KMS-11 (cell line): ENCODE data around the gene JMJD1C.

Experiments used
- H2AFZ ChIP-seq: fragments of 200-600 bp; sonication (generic); 2 replicates; pipeline ENCODE4 v1.6.1; 2016; ENCODE audit warnings: antibody characterized with exemption, mixed run types, low read depth
- H3K27ac ChIP-seq: fragments of 200-600 bp; sonication (generic); 2 replicates; pipeline ENCODE4 v1.6.1; 2016; ENCODE audit warnings: mild to moderate bottlenecking, mixed run types
- H3K27me3 ChIP-seq: fragments of 200-600 bp; sonication (generic); 2 replicates; pipeline ENCODE4 v1.6.1; 2017; ENCODE audit warnings: mild to moderate bottlenecking, low read depth, mixed run types, moderate library complexity; ENCODE audit not compliant: insufficient read depth
- H3K36me3 ChIP-seq: fragments of 200-600 bp; sonication (generic); 2 replicates; pipeline ENCODE4 v1.6.1; 2017; ENCODE audit warnings: mild to moderate bottlenecking, mixed run types; ENCODE audit not compliant: insufficient read depth
- H3K4me1 ChIP-seq: fragments of 200-600 bp; sonication (generic); 2 replicates; pipeline ENCODE4 v1.6.1; 2016; ENCODE audit warnings: mild to moderate bottlenecking, low read depth, mixed run types; ENCODE audit not compliant: poor library complexity, severe bottlenecking
- H3K4me2 ChIP-seq: fragments of 200-600 bp; sonication (generic); 2 replicates; pipeline ENCODE4 v1.7.0; 2016; ENCODE audit warnings: mild to moderate bottlenecking, mixed run types
- H3K4me3 ChIP-seq: fragments of 200-600 bp; sonication (generic); IDR thresholded peaks from 2 replicates; pipeline ENCODE4 v1.6.1; 2017; ENCODE audit warnings: low read depth, low read length, mixed read lengths; ENCODE audit not compliant: insufficient read depth
- H3K79me2 ChIP-seq: fragments of 200-600 bp; sonication (generic); 2 replicates; pipeline ENCODE4 v1.6.1; 2016; ENCODE audit warnings: low read depth, mixed run types; ENCODE audit not compliant: insufficient read depth
- H3K9ac ChIP-seq: fragments of 200-600 bp; sonication (generic); 2 replicates; pipeline ENCODE4 v1.6.1; 2016; ENCODE audit warnings: mild to moderate bottlenecking, mixed run types
- H4K20me1 ChIP-seq: fragments of 200-600 bp; sonication (generic); 2 replicates; pipeline ENCODE4 v1.6.1; 2016; ENCODE audit warnings: mild to moderate bottlenecking, mixed run types; ENCODE audit not compliant: insufficient read depth
- CTCF ChIP-seq: fragments of 200-600 bp; sonication (generic); conservative IDR thresholded peaks from 2 replicates; pipeline ENCODE4 v1.6.1; 2017; ENCODE audit warnings: low read depth, mild to moderate bottlenecking, antibody characterized with exemption, low read length, moderate library complexity, mixed read lengths

JMJD1C gene

GRCh38 chr10:63165249-63165648, 300.5 kb downstream of the JMJD1C start:
- no peak for TF ChIP-seq CTCF
- Histone ChIP-seq H4K20me1 (no peaks in the 10 kb centered on the region), H3K4me1 (no peaks in the 10 kb centered on the region), H3K9ac (no peak overlapping the region), H3K36me3 (no peaks in the 10 kb centered on the region), H3K4me3 (no peak overlapping the region), H3K27ac (no peak overlapping the region), H3K27me3 (no peaks in the 10 kb centered on the region), H3K79me2 (no peaks in the 10 kb centered on the region), H3K4me2 (no peak overlapping the region), H2AFZ (no peak overlapping the region)

- no peak for TF ChIP-seq CTCF
- Histone ChIP-seq H3K27me3 (no peaks in the 10 kb centered on the region), H3K4me1 (no peaks in the 10 kb centered on the region), H4K20me1 (no peaks in the 10 kb centered on the region), H3K27ac (no peak overlapping the region), H3K4me3 (no peak overlapping the region), H3K36me3 (no peaks in the 10 kb centered on the region), H3K9ac (no peak overlapping the region), H3K4me2 (no peak overlapping the region), H2AFZ (no peak overlapping the region), H3K79me2 (no peaks in the 10 kb centered on the region)
These were observed 301.6 kb downstream of the JMJD1C start for GRCh38 chr10:63164166-63164623.

- no peak overlapping the region for H3K4me3 ChIP-seq
- no peaks in the 10 kb centered on the region for H3K27me3 ChIP-seq
- no peak overlapping the region for H2AFZ ChIP-seq
- no peaks in the 10 kb centered on the region for H3K36me3 ChIP-seq
- H3K4me2 ChIP-seq: no peak overlapping the region
- H3K4me1 ChIP-seq: peaks cover 7% of the 10 kb centered on the region
- no peak overlapping the region for H3K27ac ChIP-seq
- no peaks in the 10 kb centered on the region for H3K79me2 ChIP-seq
- no peaks in the 10 kb centered on the region for H4K20me1 ChIP-seq
- no peak for TF ChIP-seq CTCF
- H3K9ac ChIP-seq: no peak overlapping the region
These were observed 304.2 kb downstream of the JMJD1C start for GRCh38 chr10:63161592-63161991.

- peaks cover 7% of the 10 kb centered on the region for H3K4me1 ChIP-seq
- H3K79me2 ChIP-seq: no peaks in the 10 kb centered on the region
- no peak overlapping the region for H3K4me3 ChIP-seq
- H3K9ac ChIP-seq: no peak overlapping the region
- H3K4me2 ChIP-seq: no peak overlapping the region
- H3K27ac ChIP-seq: no peak overlapping the region
- H3K27me3 ChIP-seq: no peaks in the 10 kb centered on the region
- peak; percentile 86 for TF ChIP-seq CTCF
- no peaks in the 10 kb centered on the region for H3K36me3 ChIP-seq
- H2AFZ ChIP-seq: no peak overlapping the region
- H4K20me1 ChIP-seq: no peaks in the 10 kb centered on the region
These were observed 307.7 kb downstream of the JMJD1C start for GRCh38 chr10:63157845-63158624.
